Coronary artery (tissue), 2 donors: ENCODE measurements around the gene DHRS7B.
"Not testable (repeated sequence)": the region's sequence is repeated elsewhere in the genome, so short reads cannot be mapped to it uniquely, and the experiment has no call there.

Experiments used
- DNase-seq: peaks from one replicate; pipeline ENCODE4 v3.0.0-alpha.2; 2017; ENCODE audit warnings: low spot score
- H3K27ac ChIP-seq, 2 donors: fragments of 200-600 bp; sonication (generic); one replicate each; pipeline ENCODE4 v1.5.1; 2016 to 2019
- H3K4me3 ChIP-seq: fragments of 200-600 bp; sonication (generic); 2 replicates; pipeline ENCODE4 v1.5.1; 2016; ENCODE audit warnings: mild to moderate bottlenecking, moderate library complexity
- TF ChIP-seq, protein P1 (sequence below): fragments of 200-600 bp; sonication (generic); IDR thresholded peaks from one replicate; pipeline ENCODE4 v1.5.1; 2019; ENCODE audit warnings: antibody characterized with exemption

DHRS7B gene

DNA sequence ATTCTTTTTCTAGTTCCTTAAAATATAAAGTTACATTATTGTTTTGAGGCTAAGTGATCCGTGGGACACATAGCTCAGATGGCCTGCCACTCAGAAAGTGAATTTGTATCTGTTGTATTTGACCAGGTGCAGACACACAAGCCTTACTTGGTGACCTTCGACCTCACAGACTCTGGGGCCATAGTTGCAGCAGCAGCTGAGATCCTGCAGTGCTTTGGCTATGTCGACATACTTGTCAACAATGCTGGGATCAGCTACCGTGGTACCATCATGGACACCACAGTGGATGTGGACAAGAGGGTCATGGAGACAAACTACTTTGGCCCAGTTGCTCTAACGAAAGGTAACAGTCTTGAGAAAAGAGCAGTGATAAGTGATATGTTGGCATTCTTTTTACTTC lies 56.7 kb downstream of the DHRS7B start:
- TF ChIP-seq, protein P1, sequence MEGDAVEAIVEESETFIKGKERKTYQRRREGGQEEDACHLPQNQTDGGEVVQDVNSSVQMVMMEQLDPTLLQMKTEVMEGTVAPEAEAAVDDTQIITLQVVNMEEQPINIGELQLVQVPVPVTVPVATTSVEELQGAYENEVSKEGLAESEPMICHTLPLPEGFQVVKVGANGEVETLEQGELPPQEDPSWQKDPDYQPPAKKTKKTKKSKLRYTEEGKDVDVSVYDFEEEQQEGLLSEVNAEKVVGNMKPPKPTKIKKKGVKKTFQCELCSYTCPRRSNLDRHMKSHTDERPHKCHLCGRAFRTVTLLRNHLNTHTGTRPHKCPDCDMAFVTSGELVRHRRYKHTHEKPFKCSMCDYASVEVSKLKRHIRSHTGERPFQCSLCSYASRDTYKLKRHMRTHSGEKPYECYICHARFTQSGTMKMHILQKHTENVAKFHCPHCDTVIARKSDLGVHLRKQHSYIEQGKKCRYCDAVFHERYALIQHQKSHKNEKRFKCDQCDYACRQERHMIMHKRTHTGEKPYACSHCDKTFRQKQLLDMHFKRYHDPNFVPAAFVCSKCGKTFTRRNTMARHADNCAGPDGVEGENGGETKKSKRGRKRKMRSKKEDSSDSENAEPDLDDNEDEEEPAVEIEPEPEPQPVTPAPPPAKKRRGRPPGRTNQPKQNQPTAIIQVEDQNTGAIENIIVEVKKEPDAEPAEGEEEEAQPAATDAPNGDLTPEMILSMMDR: no peak
- no peak overlapping the region for H3K27ac ChIP-seq
- no peak for DNase-seq
- H3K4me3 ChIP-seq: no peak overlapping the region

DNA sequence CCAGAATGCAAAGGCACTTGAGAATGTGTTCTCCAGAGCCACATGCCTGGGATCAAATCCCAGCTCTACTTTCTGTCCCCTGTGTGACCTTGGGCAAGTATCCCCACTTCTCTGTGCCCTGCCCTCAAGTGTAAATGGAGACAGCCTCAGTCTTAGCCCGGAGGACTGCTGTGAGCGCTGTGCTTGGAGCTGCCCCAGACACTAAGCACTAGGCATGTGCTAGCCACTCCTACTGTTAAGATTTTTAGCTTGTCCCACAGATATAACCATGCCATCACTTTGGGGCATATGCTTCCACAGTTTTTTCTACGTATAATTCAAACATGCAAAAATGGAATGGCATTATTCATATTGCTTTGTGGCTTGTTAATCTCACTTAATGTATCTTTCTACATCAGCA lies 57.8 kb downstream of the DHRS7B start:
- no peak for DNase-seq
- Histone ChIP-seq H3K4me3 (no peak overlapping the region), H3K27ac (no peak overlapping the region)
- TF ChIP-seq, protein P1: no peak

DNA sequence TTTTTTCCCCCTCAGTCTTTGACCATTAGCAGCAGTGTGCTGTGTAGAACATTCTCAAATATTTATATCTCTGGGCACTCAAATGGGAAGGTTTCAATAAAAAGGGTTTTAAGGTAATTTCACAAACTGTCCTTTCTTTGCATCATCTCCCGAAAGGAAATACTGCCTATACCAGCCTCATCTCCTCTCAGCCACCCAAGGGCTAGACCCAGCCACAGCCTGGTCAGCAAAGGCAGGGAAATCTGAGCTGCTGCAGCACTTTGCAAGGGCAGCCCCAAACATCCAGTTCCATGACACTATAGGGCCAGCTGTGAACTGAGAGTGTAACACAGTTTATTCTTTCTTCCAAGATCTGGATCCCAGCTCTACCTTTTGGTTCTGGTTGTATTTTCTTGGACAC lies 58.3 kb downstream of the DHRS7B start:
- no peak for DNase-seq
- no peak overlapping the region for H3K4me3 ChIP-seq
- no peak overlapping the region for H3K27ac ChIP-seq
- TF ChIP-seq, protein P1: no peak

DNA sequence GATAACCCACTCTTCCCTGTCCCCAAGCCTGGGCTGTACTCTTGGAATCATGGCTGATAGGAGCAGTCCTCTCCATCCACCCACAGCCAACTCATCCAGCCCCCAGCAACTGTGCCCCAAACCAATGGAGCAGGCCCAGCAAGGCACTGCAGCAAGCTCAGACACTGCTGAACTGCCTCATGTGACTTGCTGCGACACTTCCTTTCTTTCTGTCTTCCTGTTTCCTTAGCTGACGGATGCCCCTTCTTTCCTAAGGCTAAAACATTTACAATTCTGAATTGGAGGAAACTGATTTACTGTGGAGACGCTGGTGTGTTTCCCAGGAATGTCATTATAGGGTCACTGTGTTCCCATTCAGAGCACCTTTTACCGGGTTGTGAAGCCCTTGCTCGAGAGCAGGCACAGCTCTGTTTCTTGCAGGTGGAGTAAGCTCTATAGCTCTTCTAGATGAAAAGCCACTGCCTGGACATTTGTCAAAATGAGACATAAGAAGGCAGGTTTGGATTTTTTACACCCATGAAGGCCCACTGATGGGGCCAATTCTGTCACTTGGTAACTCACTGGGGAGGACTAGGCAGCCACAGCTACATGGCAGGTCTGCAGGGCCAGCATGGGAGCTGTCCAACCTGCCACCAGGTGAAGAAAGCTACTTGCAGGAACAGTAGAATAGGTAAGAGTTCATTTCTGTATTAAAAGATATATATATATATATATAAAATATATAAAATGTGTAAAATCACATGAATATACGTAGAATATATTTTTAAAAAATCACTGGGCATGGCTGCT lies 59.8 kb downstream of the DHRS7B start:
- TF ChIP-seq, protein P1: no peak
- no peak for DNase-seq
- H3K4me3 ChIP-seq: no peak overlapping the region
- H3K27ac ChIP-seq: peak overlapping the region in 1 of 2 donors; percentile 1

DNA sequence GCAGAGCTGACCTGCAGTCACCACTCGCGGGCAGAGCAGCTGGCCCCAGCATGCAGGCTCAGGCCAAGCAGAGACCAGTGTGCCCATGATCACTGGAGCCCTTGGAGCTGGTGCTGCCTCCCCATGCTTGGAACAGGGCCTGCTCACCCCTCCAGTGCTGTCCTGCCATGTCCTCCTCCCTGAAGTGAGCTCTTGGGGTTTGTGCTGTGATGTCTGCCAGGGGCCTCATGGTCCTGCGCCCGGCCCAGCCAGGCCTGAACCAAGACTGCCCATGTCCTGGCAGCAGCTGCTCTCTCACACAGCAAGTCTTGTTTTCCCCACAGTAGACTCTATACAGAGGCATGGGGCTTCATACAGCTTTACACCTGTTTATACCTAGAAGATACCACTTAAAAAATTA lies 62.6 kb downstream of the DHRS7B start:
- no peak for DNase-seq
- TF ChIP-seq, protein P1: no peak
- Histone ChIP-seq H3K4me3 (no peak overlapping the region), H3K27ac (no peak overlapping the region)

DNA sequence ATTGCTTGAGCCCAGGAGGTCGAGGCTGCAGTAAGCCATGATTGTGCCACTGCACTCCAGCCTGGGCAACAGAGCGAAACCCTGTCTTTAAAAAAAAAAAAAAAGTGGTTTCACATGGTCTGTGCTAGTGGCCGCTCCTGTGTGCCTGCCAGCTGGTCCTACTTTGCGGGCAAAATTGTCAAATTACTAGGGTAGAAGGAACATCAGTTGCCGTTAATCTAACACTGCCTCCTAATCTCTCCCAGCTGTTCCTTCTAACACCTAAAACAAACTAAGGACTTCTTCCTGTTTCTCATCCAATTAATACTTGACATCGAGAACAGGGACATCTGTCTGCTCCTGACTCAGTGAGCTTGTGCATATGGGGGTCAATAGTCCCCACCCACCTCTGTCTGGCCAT lies 63.3 kb downstream of the DHRS7B start:
- H3K27ac ChIP-seq: no peak overlapping the region
- TF ChIP-seq, protein P1: no peak
- no peak for DNase-seq
- no peak overlapping the region for H3K4me3 ChIP-seq

DNA sequence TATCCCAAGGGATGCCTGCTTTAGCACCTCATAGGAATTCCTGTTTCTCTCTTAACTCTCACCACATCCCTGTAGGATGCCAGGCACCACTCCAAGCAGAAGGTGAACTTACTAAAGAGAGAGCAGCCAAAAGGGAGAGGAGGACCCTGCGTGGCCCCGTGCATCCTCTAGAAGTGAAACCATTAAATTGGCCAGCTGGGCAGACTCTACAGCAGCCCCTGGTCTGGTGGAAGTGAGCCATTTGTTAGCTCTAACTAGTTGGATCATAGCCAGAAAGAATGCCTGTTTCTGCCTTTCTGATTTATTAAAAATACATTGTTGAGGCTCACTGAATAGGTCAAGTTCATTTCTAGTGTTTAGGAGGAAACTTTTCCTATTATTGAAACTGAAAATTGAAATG lies 64.9 kb downstream of the DHRS7B start:
- no peak for DNase-seq
- no peak overlapping the region for H3K4me3 ChIP-seq
- TF ChIP-seq, protein P1: no peak
- H3K27ac ChIP-seq: peak overlapping the region in 1 of 2 donors; percentile 13

DNA sequence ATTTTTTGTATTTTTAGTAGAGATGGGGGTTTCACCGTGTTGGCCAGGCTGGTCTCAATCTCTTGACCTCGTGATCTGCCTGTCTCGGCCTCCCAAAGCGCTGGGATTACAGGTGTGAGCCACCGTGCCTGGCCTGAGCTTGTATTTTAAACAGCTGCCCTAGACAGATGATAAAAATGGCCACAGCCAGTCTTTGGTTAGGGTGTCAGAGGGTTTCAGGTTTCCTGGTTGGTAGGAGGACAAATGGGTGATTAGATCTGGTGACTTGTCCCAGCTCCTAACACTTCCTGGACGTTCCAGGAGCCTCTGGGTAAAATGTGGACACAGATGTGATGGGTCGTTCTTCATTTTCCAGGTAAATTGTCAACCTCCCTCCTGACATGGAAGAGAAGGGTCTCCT lies 65.7 kb downstream of the DHRS7B start:
- H3K4me3 ChIP-seq, DNase-seq, H3K27ac ChIP-seq: not testable (repeated sequence)
